Suppressor macrophage treated with lipopolysaccharide for 1 hour (primary cell): ENCODE data around the gene IQCH.
"Not testable (repeated sequence)": the region's sequence is repeated elsewhere in the genome, so short reads cannot be mapped to it uniquely, and the experiment has no call there.

Experiments
- DNase-seq, 3 donors: peaks; one replicate each; pipeline ENCODE4 v3.0.0-alpha.2; 2020 to 2022

Gene IQCH

GRCh38 chr15:67400890-67401289 is 146.3 kb downstream of the IQCH start:
- no peak for DNase-seq

GRCh38 chr15:67401336-67401735 is 146.8 kb downstream of the IQCH start:
- no peak for DNase-seq

GRCh38 chr15:67403428-67404154 is 149.0 kb downstream of the IQCH start:
- DNase-seq = no peak

- DNase-seq = no peak
Measured at GRCh38 chr15:67405208-67406191, 150.9 kb downstream of the IQCH start.

GRCh38 chr15:67406257-67406861 is 151.8 kb downstream of the IQCH start:
- DNase-seq = no peak

GRCh38 chr15:67407786-67408185 is 153.2 kb downstream of the IQCH start:
- no peak for DNase-seq

GRCh38 chr15:67409175-67409574 is 154.6 kb downstream of the IQCH start:
- no peak for DNase-seq

GRCh38 chr15:67411486-67411885 is 156.9 kb downstream of the IQCH start:
- DNase-seq = no peak

- peak; percentile 22 to 33 (median 26) for DNase-seq
Measured at GRCh38 chr15:67413770-67414390, 159.3 kb downstream of the IQCH start.

- no peak for DNase-seq
Measured at GRCh38 chr15:67415181-67415580, 160.6 kb downstream of the IQCH start.

GRCh38 chr15:67416891-67417290 is 162.3 kb downstream of the IQCH start:
- DNase-seq = no peak

GRCh38 chr15:67419705-67420104 is 165.1 kb downstream of the IQCH start:
- DNase-seq = no peak

- no peak for DNase-seq
Measured at GRCh38 chr15:67420137-67420536, 165.6 kb downstream of the IQCH start.

GRCh38 chr15:67421105-67421504 is 166.5 kb downstream of the IQCH start:
- no peak for DNase-seq

- no peak for DNase-seq
Measured at GRCh38 chr15:67422296-67422695, 167.7 kb downstream of the IQCH start.

GRCh38 chr15:67433495-67434099 is 179.0 kb downstream of the IQCH start:
- peak; percentile 63 to 70 (median 64) for DNase-seq

GRCh38 chr15:67436351-67437250 is 182.0 kb downstream of the IQCH start:
- not testable (repeated sequence) for DNase-seq

GRCh38 chr15:67444100-67444499 is 189.5 kb downstream of the IQCH start:
- no peak for DNase-seq

GRCh38 chr15:67446449-67446848 is 191.9 kb downstream of the IQCH start:
- no peak for DNase-seq

GRCh38 chr15:67448372-67448771 is 193.8 kb downstream of the IQCH start:
- not testable (repeated sequence) for DNase-seq

- DNase-seq = not testable (repeated sequence)
Measured at GRCh38 chr15:67453703-67454102, 199.1 kb downstream of the IQCH start.
